Fibroblast of lung (primary cell): Measurements from ENCODE around the gene ESR2.

Source experiments
- EZH2 ChIP-seq: IDR thresholded peaks from 2 replicates; pipeline ENCODE4 v1.5.1; 2012; ENCODE audit warnings: low read length, control low read depth, mild to moderate bottlenecking; ENCODE audit errors: missing control alignments
- TF ChIP-seq, protein P1 (sequence below), 2 donors: IDR thresholded peaks in 1 of 2; conservative IDR thresholded peaks in 1 of 2; 1 replicate in 1 of 2; 2 replicates in 1 of 2; pipeline ENCODE4 v1.5.1; 2011 to 2012; ENCODE audit warnings: low read length in 2 of 2, control low read depth in 1 of 2, inconsistent platforms in 1 of 2, low read depth in 1 of 2, mild to moderate bottlenecking in 1 of 2

DNA sequence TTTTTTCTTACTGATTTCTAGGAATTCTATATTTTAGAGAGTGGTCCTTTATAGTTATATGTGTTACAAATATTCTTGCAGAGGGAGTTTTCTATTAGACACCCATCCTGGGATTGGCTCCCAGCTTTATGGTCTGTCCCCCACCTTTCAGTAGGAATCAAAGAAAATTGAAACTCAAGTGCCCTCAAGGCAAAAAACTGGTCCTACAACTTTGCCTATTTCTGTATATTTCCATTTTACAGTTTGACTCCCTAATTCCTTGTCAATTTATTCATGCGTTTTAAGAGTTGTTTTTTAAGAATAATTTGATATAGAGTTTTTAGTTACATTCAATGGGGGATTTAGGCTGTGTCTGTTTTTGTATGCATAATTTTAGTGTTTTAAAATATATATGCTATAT lies 232.5 kb downstream of the ESR2 start:
- TF ChIP-seq, protein P1, sequence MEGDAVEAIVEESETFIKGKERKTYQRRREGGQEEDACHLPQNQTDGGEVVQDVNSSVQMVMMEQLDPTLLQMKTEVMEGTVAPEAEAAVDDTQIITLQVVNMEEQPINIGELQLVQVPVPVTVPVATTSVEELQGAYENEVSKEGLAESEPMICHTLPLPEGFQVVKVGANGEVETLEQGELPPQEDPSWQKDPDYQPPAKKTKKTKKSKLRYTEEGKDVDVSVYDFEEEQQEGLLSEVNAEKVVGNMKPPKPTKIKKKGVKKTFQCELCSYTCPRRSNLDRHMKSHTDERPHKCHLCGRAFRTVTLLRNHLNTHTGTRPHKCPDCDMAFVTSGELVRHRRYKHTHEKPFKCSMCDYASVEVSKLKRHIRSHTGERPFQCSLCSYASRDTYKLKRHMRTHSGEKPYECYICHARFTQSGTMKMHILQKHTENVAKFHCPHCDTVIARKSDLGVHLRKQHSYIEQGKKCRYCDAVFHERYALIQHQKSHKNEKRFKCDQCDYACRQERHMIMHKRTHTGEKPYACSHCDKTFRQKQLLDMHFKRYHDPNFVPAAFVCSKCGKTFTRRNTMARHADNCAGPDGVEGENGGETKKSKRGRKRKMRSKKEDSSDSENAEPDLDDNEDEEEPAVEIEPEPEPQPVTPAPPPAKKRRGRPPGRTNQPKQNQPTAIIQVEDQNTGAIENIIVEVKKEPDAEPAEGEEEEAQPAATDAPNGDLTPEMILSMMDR (conservative IDR thresholded peaks at IDR 0.05 in 1 of 2, IDR thresholded peaks at IDR 0.05 in 1 of 2; ENCODE audit: low read depth in 1 of 2, low read length in 2 of 2) = no peak
- no peak for TF ChIP-seq EZH2
